ENCODE measurements around the gene CDNF.
"Not testable (repeated sequence)": the region's sequence is repeated elsewhere in the genome, so short reads cannot be mapped to it uniquely, and the experiment has no call there.

CDNF gene

DNA sequence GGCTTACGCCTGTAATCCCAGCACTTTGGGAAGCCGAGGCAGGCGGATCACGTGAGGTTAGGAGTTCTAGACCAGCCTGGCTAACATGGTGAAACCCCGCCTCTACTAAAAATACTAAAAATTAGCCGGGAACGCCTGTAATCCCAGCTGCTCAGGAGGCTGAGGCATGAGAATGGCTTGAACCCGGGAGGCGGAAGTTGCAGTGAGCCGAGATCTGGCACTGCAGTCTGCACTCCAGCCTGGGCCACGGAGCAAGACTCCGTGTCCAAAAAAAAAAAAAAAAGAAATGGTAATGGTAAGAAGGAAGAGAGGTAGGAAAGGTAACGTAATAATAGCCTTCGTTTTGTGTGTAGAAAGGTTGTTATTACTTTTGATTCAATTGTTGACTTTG lies 1.5 kb upstream of the CDNF start:
- peak; percentile 11 for DNase-seq (ENCODE audit: low read depth)

DNA sequence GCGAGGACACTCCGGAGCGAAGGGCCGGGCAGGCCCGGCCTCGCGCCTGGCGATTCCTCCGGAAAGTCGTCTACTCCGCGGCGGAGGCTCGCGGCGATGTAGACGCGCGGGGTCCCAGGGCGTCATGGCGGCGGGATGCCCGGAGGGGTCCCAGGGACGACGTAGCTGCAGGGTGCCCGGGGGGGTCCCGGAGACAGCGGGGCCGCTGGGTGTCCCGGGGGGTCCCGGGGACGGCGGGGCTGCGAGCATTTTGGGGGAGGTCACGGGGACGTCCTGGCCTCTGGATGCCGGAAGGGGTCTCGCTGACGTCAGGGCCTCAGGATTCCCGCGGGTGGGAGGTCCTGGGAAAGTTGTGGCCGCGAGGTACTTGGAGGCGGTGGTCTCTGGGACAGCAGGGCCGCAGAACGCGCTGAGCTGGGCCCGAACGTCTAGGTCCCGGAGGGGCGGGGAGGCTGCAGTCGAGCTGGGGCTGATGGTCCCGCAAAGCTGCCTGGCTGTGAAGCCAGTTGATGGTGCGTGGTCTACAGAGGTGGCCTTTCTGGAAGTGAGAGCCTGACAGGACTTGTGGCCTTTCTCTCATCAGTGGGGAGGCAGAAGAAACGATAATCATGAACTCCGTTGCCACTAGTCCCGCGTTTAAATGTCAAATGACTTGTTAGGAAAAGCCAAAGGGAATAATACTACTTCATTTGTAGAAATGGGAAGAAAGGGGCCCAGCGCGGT lies 906 bp upstream of the CDNF start:
- DNase-seq (ENCODE audit: low read depth): peak; percentile 26

DNA sequence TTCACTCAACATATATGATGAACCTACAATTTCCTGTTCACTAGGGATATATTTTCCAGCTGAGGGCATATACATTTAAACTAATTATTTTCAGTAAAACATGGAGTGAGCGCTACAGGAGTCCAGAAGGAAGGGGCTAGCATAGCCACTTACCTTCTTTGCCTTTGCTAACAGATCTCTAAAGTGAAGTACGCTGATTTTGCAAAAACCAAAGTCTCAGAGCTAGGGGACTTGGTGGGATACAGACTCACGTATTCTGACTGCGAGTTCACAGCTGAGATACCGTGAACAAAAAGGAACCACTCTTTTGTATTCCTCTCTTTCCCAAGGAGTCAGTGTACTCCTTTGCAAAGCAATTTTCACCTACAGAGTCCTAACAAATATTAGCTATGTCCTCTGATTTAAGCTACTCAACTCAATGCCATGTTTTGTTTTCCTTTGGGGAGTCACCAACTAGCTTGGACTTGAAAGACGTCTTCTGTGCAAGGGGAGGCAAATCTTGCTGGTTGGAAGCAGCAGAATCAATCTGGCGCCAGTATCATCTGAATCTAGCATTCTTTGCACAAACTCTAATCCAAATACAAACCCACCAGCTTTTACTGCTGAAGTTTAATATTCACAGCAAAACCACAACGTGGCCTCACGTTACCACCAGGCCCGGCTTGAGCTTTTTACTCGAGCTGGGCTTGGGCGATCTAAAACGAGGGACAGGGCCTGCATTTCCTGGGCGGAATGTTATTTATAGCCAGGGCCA lies 657 bp downstream of the CDNF start:
- no peak for DNase-seq (ENCODE audit: low read depth)

DNA sequence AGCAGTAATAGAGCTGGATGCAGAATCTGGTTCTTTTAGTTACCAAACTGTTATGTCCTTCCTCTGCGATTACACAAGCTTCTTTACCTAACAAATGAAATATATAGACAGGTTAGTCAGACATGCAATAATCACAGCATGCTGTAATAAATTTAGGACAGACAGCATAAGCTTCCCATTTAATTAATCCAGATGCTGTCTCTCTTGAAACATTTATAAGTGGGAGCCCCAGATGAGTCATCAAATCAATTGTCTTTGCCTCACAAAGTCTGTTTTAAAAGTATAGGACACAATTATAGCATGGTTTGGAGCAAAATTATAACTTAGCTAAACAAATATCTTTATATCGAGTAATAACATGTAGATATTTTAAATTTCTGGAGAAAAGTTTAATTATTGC lies 1.6 kb downstream of the CDNF start:
- no peak for DNase-seq (ENCODE audit: low read depth)

DNA sequence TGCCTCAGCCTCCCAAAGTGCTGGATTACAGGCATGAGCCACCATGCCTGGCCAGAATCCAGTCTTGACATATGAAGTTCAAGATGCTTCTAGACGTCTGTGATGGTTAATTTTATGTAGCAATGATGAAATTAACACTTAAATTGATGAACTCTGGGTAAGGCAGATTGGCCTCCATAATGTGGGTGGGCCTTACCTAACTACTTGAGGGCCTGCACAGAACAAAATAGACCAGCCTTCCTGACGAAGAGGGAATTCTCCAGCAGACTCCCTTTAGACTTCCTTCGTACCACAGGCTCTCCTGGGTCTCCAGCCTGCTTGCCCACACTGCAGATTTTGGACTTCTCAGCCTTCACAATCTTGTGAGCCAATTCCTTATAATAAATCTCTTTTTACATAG lies 4.7 kb downstream of the CDNF start:
- no peak for DNase-seq (ENCODE audit: low read depth)

DNA sequence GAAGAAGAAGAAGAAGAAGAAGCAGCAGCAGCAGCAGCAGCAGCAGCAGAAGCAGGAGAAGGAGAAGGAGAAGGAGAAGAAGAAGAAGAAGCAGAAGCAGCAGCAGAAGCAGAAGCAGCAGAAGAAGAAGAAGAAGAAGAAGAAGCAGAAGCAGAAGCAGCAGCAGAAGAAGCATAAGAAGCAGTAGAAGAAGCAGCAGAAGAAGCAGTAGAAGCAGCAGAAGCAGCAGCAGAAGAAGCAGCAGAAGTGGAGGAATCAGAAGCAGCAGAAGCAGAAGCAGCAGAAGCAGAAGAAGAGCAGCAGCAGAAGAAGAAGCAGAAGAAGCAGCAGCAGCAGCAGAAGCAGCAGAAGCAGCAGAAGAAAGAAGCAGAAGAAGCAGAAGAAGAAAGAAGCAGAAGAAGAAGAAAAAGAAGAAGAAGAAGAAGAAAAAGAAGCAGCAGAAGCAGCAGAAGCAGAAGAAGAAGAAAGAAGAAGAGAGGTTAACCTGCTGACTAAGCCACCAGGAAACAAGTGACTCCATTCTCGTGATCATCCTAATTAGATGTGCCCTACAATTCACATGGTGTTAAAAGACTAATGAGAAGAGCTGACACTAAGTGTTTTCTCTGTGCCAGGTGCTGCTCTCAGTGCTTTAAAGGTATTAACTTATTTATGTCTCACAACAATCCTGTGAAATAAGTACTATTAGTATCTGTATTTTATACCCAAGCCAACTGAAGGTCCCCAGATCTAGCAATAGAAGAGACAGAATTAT lies 11.6 kb downstream of the CDNF start:
- no peak for DNase-seq (ENCODE audit: low read depth)

DNA sequence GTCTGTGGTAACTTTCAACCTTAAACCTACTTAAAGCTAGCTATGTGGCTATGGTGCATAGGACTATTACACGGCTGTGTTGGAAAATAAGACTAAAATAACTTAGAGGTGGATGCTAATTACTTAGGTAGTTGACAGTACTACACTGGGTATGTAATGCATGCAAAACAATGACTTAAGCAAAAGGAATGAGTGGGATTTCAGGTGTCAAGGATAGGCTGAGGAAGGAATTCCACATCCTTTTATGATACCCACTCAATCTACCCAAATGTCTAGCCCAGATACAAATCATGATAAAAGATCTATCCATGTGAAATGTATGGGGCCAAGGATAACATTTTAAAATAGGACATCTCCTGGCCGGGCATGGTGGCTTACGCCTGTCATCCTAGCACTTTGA lies 13.9 kb downstream of the CDNF start:
- DNase-seq (ENCODE audit: low read depth): no peak

DNA sequence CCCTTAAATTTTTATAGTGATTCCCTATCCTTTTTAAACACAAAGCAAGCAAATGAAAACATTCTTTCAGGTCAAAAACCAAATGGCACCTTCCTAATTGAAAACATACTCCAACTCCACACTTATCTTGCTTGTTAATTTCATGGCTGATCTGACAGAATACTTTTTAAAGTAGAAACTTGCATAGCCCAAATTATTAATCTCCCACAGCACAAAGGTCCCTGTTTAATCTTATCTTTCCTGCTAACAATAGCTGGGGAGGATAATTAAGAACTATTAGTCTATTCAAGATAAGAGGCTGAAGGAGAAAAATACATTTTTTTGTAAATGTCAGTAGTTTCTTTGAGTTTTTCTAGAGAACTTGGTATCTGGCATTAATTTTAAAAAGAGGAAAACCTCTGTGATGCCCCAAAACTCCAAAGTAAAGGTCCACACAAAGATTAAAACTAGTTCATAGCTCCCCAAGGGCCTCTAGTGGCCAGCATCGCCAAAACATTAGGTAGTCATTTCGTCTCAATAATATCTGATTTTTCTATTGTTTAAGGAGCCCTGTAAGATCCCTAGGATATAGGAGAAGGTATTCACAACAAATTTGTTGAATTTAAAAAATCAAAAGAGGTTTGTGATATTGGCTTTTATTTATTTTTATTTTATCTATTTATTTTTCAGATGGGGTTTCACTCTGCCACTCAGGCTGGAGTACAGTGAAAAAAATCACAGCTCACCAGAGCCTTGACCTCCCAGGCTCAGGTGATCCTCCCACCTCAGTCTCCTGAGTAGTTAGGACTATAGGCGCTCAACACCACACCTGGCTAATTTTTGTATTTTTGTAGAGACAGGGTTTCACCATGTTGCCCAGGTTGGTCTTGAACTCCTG lies 14.7 kb downstream of the CDNF start:
- DNase-seq (ENCODE audit: low read depth): peak; percentile 38

DNA sequence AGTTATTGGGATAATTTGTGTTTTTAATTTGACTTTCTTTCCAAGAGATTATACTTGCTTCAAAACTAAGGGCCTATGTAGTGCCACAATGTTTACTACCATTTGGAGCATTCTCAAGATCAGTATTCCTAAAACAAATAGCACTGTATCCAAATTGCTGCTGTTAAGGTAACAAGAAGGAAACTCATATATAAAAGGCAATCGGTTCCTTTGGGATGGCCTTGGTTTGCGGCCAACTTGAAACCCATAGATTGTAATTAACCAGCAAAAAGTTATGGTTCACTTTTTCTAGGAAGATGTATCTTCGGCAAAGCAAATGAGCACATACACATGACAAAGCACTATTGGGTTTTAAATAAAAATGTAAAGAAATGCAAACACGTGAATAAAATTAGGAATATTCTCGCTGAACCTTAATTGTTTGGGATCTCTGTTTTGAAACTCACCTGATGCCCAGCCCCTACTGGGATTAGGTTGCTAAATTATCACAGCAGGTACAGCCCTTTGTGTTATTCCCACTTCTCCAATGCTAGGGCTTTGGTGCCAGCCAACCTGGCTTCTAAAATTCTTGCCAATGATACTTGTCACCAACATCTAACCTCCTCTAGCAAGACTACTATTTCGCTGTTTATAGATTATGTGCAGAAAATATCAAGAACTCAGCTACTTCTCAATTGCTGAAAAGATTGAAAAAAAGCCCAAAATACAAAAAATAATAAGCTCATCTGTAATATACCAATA lies 16.0 kb downstream of the CDNF start:
- DNase-seq (ENCODE audit: low read depth): no peak

DNA sequence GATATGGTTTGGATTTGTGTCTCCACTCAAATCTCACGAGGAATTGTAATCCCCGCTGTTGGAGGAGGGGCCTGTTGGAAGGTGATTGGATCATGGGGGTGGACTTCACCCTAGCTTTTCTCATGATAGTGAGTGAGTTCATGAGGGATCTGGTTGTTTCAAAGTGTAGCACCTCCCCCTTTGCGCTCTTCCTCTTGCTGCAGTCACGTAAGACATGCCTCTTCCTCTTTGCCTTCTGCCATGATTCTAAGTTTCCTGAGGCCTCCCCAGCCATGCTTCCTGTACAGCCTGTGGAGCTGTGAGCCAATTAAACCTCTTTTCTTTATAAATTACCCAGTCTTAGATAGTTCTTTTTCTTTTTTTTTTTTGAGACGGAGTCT lies 17.1 kb downstream of the CDNF start:
- DNase-seq (ENCODE audit: low read depth): no peak

DNA sequence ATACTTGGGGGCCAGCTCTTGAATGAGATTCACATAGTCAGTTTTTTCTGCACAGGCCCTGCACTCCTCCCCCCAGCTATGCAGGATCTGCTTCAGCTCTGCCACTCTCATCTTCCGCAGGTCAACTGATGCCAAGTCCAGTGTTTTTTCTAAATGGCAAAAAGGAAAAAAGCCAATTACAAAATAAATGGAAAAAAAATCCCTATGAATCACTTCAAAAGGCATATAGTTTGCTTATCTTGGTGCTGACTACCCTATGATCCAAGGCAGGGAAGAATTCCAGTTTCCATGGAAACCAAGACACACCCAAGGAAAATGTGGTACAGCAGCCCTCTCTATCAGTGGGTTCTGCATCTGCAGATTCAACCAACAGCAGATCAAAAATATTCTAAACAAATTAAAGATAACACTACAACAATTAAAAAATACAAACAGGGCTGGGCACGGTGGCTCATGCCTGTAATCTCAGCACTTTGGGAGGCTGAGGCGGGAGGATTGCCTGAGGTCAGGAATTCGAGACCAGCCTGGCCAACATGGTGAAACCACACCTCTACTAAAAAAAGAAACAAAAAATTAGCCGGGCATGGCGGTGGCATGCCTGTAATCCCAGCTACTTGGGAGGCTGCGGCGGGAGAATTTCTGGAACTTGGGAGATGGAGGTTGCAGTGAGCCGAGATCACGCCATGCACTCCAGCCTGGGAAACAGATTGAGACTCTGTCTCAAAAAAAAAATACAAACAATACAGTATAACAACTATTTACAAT lies 17.6 kb downstream of the CDNF start:
- DNase-seq (ENCODE audit: low read depth): peak; percentile 77

DNA sequence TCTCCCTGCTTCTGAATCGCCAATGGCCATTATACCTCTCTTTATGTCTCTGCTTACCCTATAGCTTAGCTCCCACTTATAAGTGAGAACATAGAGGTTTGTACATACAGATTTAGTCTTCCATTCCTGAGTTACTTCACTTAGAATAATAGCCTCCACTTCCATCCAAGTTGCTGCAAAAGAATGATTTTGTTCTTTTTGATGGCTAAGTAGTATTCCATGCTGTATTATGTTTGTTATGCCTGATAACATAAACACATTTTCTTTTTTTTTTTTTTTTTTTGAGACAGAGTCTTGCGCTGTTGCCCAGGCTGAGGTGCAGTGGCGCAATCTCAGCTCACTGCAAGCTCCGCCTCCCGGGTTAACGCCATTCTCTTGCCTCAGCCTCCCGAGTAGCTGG lies 21.1 kb downstream of the CDNF start:
- DNase-seq (ENCODE audit: low read depth): not testable (repeated sequence)

DNA sequence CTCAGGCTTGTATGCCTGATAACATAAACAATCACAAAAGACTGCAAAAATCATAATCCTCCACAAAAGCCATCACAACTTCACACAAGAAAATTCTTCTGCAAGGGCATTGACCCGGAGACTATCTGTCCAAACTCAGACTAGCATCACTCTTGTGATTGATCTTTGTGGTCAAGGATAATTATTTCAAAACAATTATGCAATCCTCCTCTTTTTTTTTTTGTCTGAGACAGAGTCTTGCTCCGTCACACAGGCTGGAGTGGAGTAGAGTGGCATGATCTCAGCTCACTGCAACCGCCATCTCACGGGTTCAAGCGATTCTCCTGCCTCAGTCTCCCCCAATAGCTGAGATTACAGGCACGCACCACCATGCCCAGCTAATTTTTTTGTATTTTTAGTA lies 22.2 kb downstream of the CDNF start:
- DNase-seq (ENCODE audit: low read depth): peak; percentile 24

DNA sequence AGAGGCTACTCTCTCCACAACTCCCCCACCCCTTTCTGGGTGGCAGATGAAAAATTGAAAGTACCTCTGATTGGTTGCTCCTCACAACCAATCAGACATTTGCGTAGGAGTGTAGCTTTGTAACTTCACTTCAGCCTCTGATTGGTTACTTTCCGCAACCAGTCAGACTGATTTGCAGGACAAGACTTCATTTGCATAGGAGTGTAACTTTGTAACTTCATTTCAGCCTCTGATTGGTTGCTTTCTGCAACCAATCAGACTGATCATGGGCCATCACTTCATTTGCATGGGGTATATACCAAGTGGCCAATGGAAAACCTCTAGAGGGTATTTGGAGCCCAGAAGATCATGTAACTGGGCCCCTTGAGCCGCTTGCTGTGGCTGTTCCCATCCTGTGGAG lies 25.6 kb downstream of the CDNF start:
- no peak for DNase-seq (ENCODE audit: low read depth)

DNA sequence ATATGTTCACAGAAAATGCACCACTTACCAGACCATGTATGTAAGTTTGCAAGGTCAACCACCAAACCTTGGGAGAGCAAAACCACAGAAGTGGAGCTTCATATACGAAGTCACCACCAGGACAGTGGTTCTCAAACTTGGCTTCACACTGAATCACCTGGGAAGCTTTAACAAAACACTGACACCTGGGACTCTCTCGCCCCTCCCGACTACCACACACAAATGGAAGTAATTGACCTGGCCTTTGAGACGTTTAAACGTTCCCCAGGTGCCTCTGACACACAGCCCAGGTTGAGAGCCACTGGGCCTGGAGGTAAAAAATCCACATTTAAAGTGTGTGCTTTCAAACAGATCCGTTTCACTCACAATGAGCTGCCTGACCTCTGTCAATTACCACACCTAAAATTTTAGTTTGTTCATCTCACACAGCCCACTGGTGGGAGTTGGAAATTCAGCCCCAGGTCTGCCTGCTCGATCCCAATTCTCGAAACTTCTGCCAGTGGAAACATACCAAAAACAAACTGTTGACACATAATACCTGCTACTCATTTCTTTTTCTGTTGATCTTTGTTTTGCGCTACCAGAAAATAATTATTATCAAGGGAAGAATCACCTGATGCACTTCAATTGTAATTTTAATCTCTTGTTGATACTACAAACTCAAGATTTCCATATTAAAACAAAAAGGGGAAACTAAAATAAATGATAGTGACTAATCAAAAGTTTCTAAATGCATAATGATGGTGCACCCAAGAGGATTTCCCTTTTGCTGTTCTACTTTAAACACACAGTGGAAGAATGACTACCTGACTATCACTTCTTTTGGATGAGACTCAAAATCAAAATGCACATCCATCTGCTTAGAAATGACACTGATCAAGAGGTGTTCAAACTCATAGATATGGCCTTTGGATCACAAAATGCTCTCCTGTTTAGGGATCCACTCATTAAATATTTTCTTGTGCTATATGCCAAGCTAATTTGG lies 26.6 kb downstream of the CDNF start:
- DNase-seq (ENCODE audit: low read depth): no peak

DNA sequence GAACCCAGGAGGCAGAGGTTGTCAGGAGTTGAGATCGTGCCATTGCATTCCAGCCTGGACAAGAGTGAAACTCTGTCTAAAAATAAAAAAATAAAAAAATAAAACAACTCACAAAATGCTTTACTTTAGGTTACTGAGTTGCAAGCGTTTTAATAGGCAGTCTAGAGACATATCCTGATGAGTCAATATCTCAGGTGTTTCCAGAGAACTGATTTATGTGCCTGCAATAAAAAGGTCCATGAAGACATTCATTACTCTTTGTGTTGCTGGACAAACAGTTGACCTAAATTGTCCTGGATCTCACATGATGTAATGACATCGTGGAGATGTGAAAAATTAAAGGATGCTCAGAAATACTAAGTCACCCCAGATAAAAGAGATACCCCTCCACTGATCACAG lies 31.5 kb downstream of the CDNF start:
- DNase-seq (ENCODE audit: low read depth): no peak

DNA sequence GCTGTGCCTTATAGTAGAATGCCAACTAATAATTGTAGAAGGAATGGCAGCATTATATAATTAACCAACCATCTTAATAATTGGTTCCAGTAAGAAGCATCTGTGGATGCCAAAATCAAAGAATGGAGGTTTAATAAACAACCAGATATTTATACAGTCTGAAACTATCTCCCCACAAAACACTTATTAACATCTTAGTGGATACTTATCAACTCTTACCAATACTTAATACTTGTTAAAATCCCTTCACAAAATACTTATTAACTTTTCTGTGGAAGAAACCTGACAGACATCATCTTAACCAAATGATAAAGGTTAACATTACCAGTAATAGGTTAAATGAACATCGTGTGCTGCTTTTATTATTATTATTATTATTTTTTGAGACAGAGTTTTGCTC lies 34.0 kb downstream of the CDNF start:
- no peak for DNase-seq (ENCODE audit: low read depth)

DNA sequence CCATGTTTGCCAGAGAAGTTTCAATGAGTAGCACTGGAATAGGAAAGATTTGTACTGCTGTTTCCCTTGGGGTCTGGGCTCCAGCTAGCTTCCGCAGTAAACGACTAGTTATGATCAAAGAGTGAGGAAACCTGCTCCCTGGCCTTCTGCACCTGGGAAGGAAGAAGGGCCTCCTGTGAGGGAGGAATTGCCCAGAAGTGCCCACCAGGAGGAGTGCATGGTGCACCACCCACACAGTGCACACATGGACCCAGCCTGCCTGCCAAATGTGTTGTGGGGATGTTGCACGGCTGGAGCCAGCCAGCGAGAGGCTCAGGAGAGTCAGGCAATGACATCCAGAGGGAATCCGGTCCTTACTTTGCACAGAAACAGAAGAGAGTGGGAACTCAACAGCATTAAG lies 36.1 kb downstream of the CDNF start:
- DNase-seq (ENCODE audit: low read depth): no peak

DNA sequence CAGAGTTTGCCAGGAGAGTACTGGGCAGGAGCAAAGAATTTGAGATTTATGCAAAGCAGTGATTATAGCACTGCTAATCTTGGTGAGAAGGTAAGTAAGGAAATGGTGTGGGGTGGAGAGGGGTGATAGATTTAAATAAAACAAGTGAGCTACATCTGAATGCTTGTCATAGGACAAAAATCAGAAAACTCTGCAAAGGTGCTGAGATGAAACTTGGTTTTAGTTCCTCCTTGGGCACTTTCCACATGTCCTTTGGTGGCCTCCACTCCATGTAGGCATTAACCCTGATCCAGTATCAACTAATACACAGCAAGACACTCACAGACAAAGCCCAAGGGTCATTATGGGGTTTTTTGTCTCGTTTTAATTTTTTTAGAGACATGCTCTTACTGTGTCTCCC lies 37.4 kb downstream of the CDNF start:
- DNase-seq (ENCODE audit: low read depth): no peak

Measured in iris pigment epithelial cell (primary cell).